Measurements from ENCODE around the gene SEMA4G. TPM values are rescaled to one million over a fixed set of nuclear protein-coding genes. Genes with fewer than 3 reads are reported as not detected.

SEMA4G gene
- total and polyA plus RNA-seq, 2 of the 8 experiments (the other 6 are each of a cell fraction or from before 2014, with no cell fraction given) = 7.1 to 18.2 TPM

GRCh38 chr10:100988166-100988565 is 18.9 kb downstream of the SEMA4G start:
- Histone ChIP-seq H4K8ac (ENCODE audit: extremely low read depth, insufficient read depth, low read length) (peak overlapping the region; percentile 75; the same call in 1 of the 2 replicates), H4K91ac (replicated peaks; ENCODE audit: insufficient read length, low read length) (no peak overlapping the region), H3K27me3 (replicated peaks in 1 of 4; ENCODE audit: control insufficient read depth in 3 of 4, extremely low read depth in 1 of 4, insufficient read depth in 3 of 4, low read length in 3 of 4) (no peaks in the 10 kb centered on the region), H3K14ac (ENCODE audit: insufficient read length) (no peak overlapping the region), H3K79me2 (ENCODE audit: control insufficient read depth in 1 of 2, insufficient read depth in 2 of 2, low read length in 2 of 2) (peaks cover 17 to 51% of the 10 kb centered on the region in 2 experiments), H2BK12ac (ENCODE audit: low read depth, low read length) (no peak overlapping the region), H2AK5ac (ENCODE audit: low read depth, low read length) (peak overlapping the region; percentile 86; the same call in 1 of the 2 replicates), H4K20me1 (replicated peaks in 1 of 2; ENCODE audit: control insufficient read depth in 1 of 2, insufficient read depth in 2 of 2, low read length in 2 of 2) (peaks cover 7 to 18% of the 10 kb centered on the region in 2 experiments), H3K56ac (replicated peaks; ENCODE audit: insufficient read length, low read depth, low read length) (no peak overlapping the region), H2BK20ac (ENCODE audit: low read length) (no peak overlapping the region), H2BK120ac (replicated peaks; ENCODE audit: low read depth, low read length) (no peak overlapping the region), H3K4me2 (ENCODE audit: insufficient read depth in 1 of 2, low read depth in 2 of 2, low read length in 2 of 2) (peak overlapping the region; percentile 85 to 98), H2AFZ (ENCODE audit: low read length) (no peak overlapping the region), H3K9ac (replicated peaks in 1 of 4; ENCODE audit: extremely low read depth in 1 of 4, low read depth in 3 of 4, low read length in 3 of 4) (peak overlapping the region in 3 of 4 experiments; percentile 80 to 84 (median 83); a peak in 6 of 7 replicates), H3K36me3 (ENCODE audit: control insufficient read depth in 2 of 4, insufficient read depth in 4 of 4, low read length in 3 of 4) (peaks cover 15 to 40% (median 29%) of the 10 kb centered on the region in 4 experiments), H4K5ac (ENCODE audit: insufficient read length, low read depth, low read length) (no peak overlapping the region), H3K18ac (ENCODE audit: extremely low read depth, low read length) (no peak overlapping the region), H3K27ac (ENCODE audit: low read depth, low read length) (peak overlapping the region; percentile 37), H3K79me1 (ENCODE audit: low read depth, low read length) (peaks cover 15% of the 10 kb centered on the region), H3K4me1 (replicated peaks in 1 of 4; ENCODE audit: control insufficient read depth in 3 of 4, insufficient read depth in 4 of 4, low read length in 3 of 4) (peaks cover 0 to 12% (median 5%) of the 10 kb centered on the region in 4 experiments; a peak in 4 of 7 replicates), H2BK5ac (ENCODE audit: low read depth, low read length) (no peak overlapping the region; the same call in 1 of the 2 replicates), H3K4ac (replicated peaks; ENCODE audit: insufficient read length, low read depth, low read length) (peak overlapping the region; percentile 58), H2BK15ac (ENCODE audit: low read length) (no peak overlapping the region), H3K4me3 (ENCODE audit: extremely low read depth in 1 of 4, insufficient read depth in 2 of 4, low read depth in 3 of 4, low read length in 4 of 4) (peak overlapping the region; percentile 68 to 92 (median 80)), H3K23me2 (ENCODE audit: low read depth, low read length) (peaks cover 9% of the 10 kb centered on the region; the same call in 1 of the 2 replicates), H3K9me3 (ENCODE audit: insufficient read depth in 2 of 2, low read depth in 1 of 2, low read length in 1 of 2) (no peaks in the 10 kb centered on the region), H3K23ac (ENCODE audit: insufficient read length) (no peak overlapping the region)
- ChIA-PET POLR2A (ENCODE audit: partially characterized antibody) (interaction anchor here (0.7 to 6.8 kb wide), 8 partner anchors 10 to 30 kb away, joined by 3 to 38 read pairs (median 4); partner anchors contain the start of genes LZTS2 and SEMA4G), CTCF (ENCODE audit: partially characterized antibody) (interaction anchor here (0.6 to 26.8 kb wide), 7 partner anchors 9 to 90 kb away, joined by 3 to 464 read pairs (median 10); partner anchors contain the start of gene SEMA4G)
- FAIRE-seq = no peak
- WGBS, 2 experiments (ENCODE audit: extremely low coverage in 1 of 2, insufficient coverage in 1 of 2, insufficient read length in 1 of 2, insufficient replicate concordance in 2 of 2, low coverage in 1 of 2, low lambda C conversion rate in 2 of 2, missing lambda C conversion rate in 1 of 2) = 69% methylated on average over 10 of the region's 10 CpGs; no CpG with 5 or more reads in 1 of the 2 experiments
- TF ChIP-seq RAD21 (IDR thresholded peaks at IDR 0.05 in 1 of 2, conservative IDR thresholded peaks at IDR 0.05 in 1 of 2; ENCODE audit: low read depth in 2 of 2, low read length in 2 of 2) (no peak), ATF2 (IDR thresholded peaks at IDR 0.05; ENCODE audit: low read length) (no peak), SRF (IDR thresholded peaks at IDR 0.05; ENCODE audit: low read depth, low read length) (no peak), KDM4A (IDR thresholded peaks at IDR 0.05; ENCODE audit: low read depth, low read length, severe bottlenecking) (no peak), TEAD4 (IDR thresholded peaks at IDR 0.05; ENCODE audit: low read depth, low read length) (no peak), TAF1 (IDR thresholded peaks at IDR 0.05; ENCODE audit: low read depth, low read length) (no peak)
- DNase-seq (ENCODE audit: low read depth in 1 of 2, low spot score in 2 of 2) = no peak

Measured in H1 (cell line).